T47D (cell line): ENCODE data around the gene CHAD.
A peak's percentile ranks its signal among the peaks of the same experiment; 100 is the strongest.

ENCODE experiments used
- DNase-seq, 2 experiments: peaks; one replicate each; pipeline versions ENCODE4 v3.0.0 to v3.0.0-alpha.2; 2011 to 2012; ENCODE audit warnings: low read depth in 1 of 2, low spot score in 1 of 2
- JUND ChIP-seq: IDR thresholded peaks from 2 replicates; pipeline ENCODE4 v1.6.1; 2012; ENCODE audit warnings: low read depth
- in situ Hi-C: cut with HindIII; loops from 2 replicates; pipeline ENCODE4 v1.10.0; 2016; ENCODE audit warnings: low sequenced_read_pairs, low pct_unique_long_range_greater_than_20kb

Gene CHAD

GRCh38 chr17:50468304-50469207, at the start of gene CHAD:
Gene CHAD, minus strand, starts transcription at chr17:50468880. Its CDS starts 67 bp downstream, at chr17:50468813.
- no peak for DNase-seq
- TF ChIP-seq JUND: no peak
- in situ Hi-C loops: no loop called here

GRCh38 chr17:50517504-50518383, 49.1 kb upstream of the CHAD start:
- TF ChIP-seq JUND: no peak
- DNase-seq: no peak
- in situ Hi-C loops: no loop called here

GRCh38 chr17:50517011-50517410, 48.3 kb upstream of the CHAD start:
- no peak for TF ChIP-seq JUND
- DNase-seq: no peak
- in situ Hi-C loops: no loop called here

- no peak for DNase-seq
- no peak for TF ChIP-seq JUND
- in situ Hi-C loops: no loop called here
Measured at GRCh38 chr17:50514936-50515702, 46.4 kb upstream of the CHAD start.

- TF ChIP-seq JUND: no peak
- in situ Hi-C loops: no loop called here
- DNase-seq: no peak
Measured at GRCh38 chr17:50514388-50514787, 45.7 kb upstream of the CHAD start.

- in situ Hi-C loops: no loop called here
- no peak for TF ChIP-seq JUND
Measured at GRCh38 chr17:50513495-50513894, 44.8 kb upstream of the CHAD start.

GRCh38 chr17:50511058-50511457, 42.4 kb upstream of the CHAD start:
- no peak for TF ChIP-seq JUND
- in situ Hi-C loops: no loop called here
- no peak for DNase-seq

More at GRCh38 chr17:50513495-50513894, 44.8 kb upstream of the CHAD start:
- DNase-seq: no peak

- DNase-seq: no peak
- TF ChIP-seq JUND: no peak
- in situ Hi-C loops: no loop called here
Measured at GRCh38 chr17:50508573-50509460, 40.1 kb upstream of the CHAD start.

GRCh38 chr17:50507871-50508572, 39.3 kb upstream of the CHAD start, which contains the start of gene MYCBPAP:
Gene MYCBPAP, plus strand, starts transcription at chr17:50508439. Its CDS starts 236 bp downstream, at chr17:50508675.
- DNase-seq: peak; percentile 77 to 78
- no peak for TF ChIP-seq JUND
- in situ Hi-C loops: no loop called here

- no peak for TF ChIP-seq JUND
- no peak for DNase-seq
- in situ Hi-C loops: no loop called here
Measured at GRCh38 chr17:50506298-50506697, 37.6 kb upstream of the CHAD start.
